Left hindlimb (tissue), 1 donor: ENCODE data around the gene PECR.
"Not testable (repeated sequence)": the region's sequence is repeated elsewhere in the genome, so short reads cannot be mapped to it uniquely, and the experiment has no call there.

ENCODE experiments used
- DNase-seq: peaks from one replicate; pipeline ENCODE4 v3.0.0-alpha.2; 2018

PECR gene

GRCh38 chr2:215997219-215997618, 84.4 kb downstream of the PECR start:
- DNase-seq, result no peak

GRCh38 chr2:215994911-215995310, 86.7 kb downstream of the PECR start:
- no peak for DNase-seq

GRCh38 chr2:215988556-215989207, 92.9 kb downstream of the PECR start:
- not testable (repeated sequence) for DNase-seq
